K562 (cell line): ENCODE measurements around the gene POMGNT1. TPM values are rescaled to one million over a fixed set of nuclear protein-coding genes. Genes with fewer than 3 reads are reported as not detected.

Source experiments
- CREM ChIP-seq: IDR thresholded peaks from 2 replicates; pipeline ENCODE4 v1.6.1; 2014; ENCODE audit warnings: antibody characterized with exemption, low read depth
- KLF13 ChIP-seq: fragments of 450-650 bp; IDR thresholded peaks from 2 replicates; pipeline ENCODE4 v1.6.1; 2016; ENCODE audit warnings: missing genetic modification characterization, low read depth, mild to moderate bottlenecking, missing compliant biosample characterization, moderate library complexity, borderline replicate concordance
- MAX ChIP-seq: sonication (generic); formaldehyde crosslinking; IDR thresholded peaks from 2 replicates; pipeline ENCODE4 v1.9.0; 2022; ENCODE audit warnings: mild to moderate bottlenecking, missing genetic modification reagents
- MYNN ChIP-seq, 2 experiments: sonication (generic); formaldehyde crosslinking in 1 of 2; IDR thresholded peaks; 2 replicates each; pipeline versions ENCODE4 v1.5.0 to v1.6.1; 2016 to 2020; ENCODE audit warnings: antibody characterized with exemption in 1 of 2, missing genetic modification reagents in 1 of 2
- NRF1 ChIP-seq, 2 experiments: fragments of 450-650 bp; IDR thresholded peaks in 1 of 2; conservative IDR thresholded peaks in 1 of 2; 2 replicates each; pipeline ENCODE4 v1.6.1; 2014; ENCODE audit warnings: mild to moderate bottlenecking in 2 of 2
- PBX2 ChIP-seq, 2 experiments: IDR thresholded peaks in 1 of 2; conservative IDR thresholded peaks in 1 of 2; 2 replicates each; pipeline ENCODE4 v1.6.1; 2016; ENCODE audit warnings: low read depth in 2 of 2, mild to moderate bottlenecking in 1 of 2, missing compliant biosample characterization in 1 of 2, missing genetic modification characterization in 1 of 2, moderate library complexity in 1 of 2
- RAD21 ChIP-seq, 2 experiments: fragments of 250-450 bp in 1 of 2; fragments of 450-650 bp in 1 of 2; sonication (Bioruptor Pico) in 1 of 2; formaldehyde crosslinking in 1 of 2; IDR thresholded peaks in 1 of 2; conservative IDR thresholded peaks in 1 of 2; 2 replicates each; pipeline versions ENCODE4 v1.4.0 to v1.8.0; 2020 to 2022; ENCODE audit warnings: mild to moderate bottlenecking in 2 of 2, moderate library complexity in 1 of 2
- RCOR1 ChIP-seq, 2 experiments: IDR thresholded peaks; 2 replicates each; pipeline ENCODE4 v1.6.1; 2012; ENCODE audit warnings: low read depth in 2 of 2, low read length in 2 of 2, borderline replicate concordance in 1 of 2, improper control_type of control experiment in 1 of 2
- SAFB2 ChIP-seq: fragments of 200-400 bp; formaldehyde crosslinking; IDR thresholded peaks from 2 replicates; pipeline ENCODE4 v1.6.1; 2018; ENCODE audit warnings: borderline replicate concordance, low read length, low read depth, moderate library complexity; ENCODE audit not compliant: severe bottlenecking
- SMARCA5 ChIP-seq: fragments of 450-650 bp; IDR thresholded peaks from 2 replicates; pipeline ENCODE4 v1.6.1; 2016
- SMC3 ChIP-seq: conservative IDR thresholded peaks from 2 replicates; pipeline ENCODE4 v1.6.1; 2011; ENCODE audit warnings: low read depth, low read length, improper control_type of control experiment; ENCODE audit not compliant: insufficient read depth
- VEZF1 ChIP-seq: fragments of 200-800 bp; sonication (Bioruptor generic); IDR thresholded peaks from 2 replicates; pipeline ENCODE4 v1.6.1; 2017; ENCODE audit warnings: missing genetic modification characterization, missing compliant biosample characterization
- YY1 ChIP-seq, 3 experiments: IDR thresholded peaks; 2 replicates each; pipeline ENCODE4 v1.6.1; 2011; ENCODE audit warnings: low read length in 2 of 3, mild to moderate bottlenecking in 2 of 3, moderate library complexity in 2 of 3, borderline replicate concordance in 1 of 3, control low read depth in 1 of 3, low read depth in 1 of 3; ENCODE audit not compliant: insufficient read depth in 3 of 3, insufficient replicate concordance in 2 of 3, control insufficient read depth in 1 of 3, insufficient read length in 1 of 3; ENCODE audit errors: extremely low read depth in 1 of 3
- polyA plus RNA-seq, 8 experiments: library from polyadenylated mRNA; depleted of rRNA in 4 of 8; stranded (reverse) in 5 of 8; unstranded in 3 of 8; fragments of >200 nt; fragmentation: Nextera tagmentation in 2 of 8; fragmentation: Illumina TruSeq in 1 of 8; extraction: Ambion mirVana in 2 of 8; extraction: Trizol in 1 of 8; gene quantifications; 2 replicates each; pipeline versions ENCODE4 v1.2.1 to v1.2.3, GENCODE V29; 2011 to 2014; ENCODE audit warnings: inconsistent platforms in 1 of 8, missing spikeins in 1 of 8
- total RNA-seq, 7 experiments: library from RNA; depleted of rRNA in 6 of 7; stranded (reverse); fragments of >200 nt in 6 of 7; fragmentation: Illumina TruSeq in 2 of 7; extraction: Trizol in 2 of 7; gene quantifications; 2 replicates each; pipeline versions ENCODE4 v1.2.1 to v1.2.3, GENCODE V29; 2011 to 2021; ENCODE audit warnings: low replicate concordance in 1 of 7
- TF ChIP-seq, protein P1 (sequence below), 3 experiments: IDR thresholded peaks in 2 of 3; conservative IDR thresholded peaks in 1 of 3; 2 replicates each; pipeline ENCODE4 v1.5.1; 2011 to 2012; ENCODE audit warnings: low read length in 3 of 3, mild to moderate bottlenecking in 3 of 3, control low read depth in 2 of 3, improper control_type of control experiment in 1 of 3, inconsistent platforms in 1 of 3, low read depth in 1 of 3, mixed read lengths in 1 of 3, moderate library complexity in 1 of 3; ENCODE audit not compliant: insufficient read depth in 2 of 3
- TF ChIP-seq, protein P2 (sequence below), 2 experiments: fragments of 450-650 bp; conservative IDR thresholded peaks; 2 replicates each; pipeline ENCODE4 v1.6.1; 2017; ENCODE audit warnings: mild to moderate bottlenecking in 2 of 2, moderate library complexity in 2 of 2

Gene POMGNT1
- total and polyA plus RNA-seq, 9 of the 15 experiments (the other 6 are each of a cell fraction or from before 2014, with no cell fraction given): 14.1 to 58.9 (median 37.8) TPM

DNA sequence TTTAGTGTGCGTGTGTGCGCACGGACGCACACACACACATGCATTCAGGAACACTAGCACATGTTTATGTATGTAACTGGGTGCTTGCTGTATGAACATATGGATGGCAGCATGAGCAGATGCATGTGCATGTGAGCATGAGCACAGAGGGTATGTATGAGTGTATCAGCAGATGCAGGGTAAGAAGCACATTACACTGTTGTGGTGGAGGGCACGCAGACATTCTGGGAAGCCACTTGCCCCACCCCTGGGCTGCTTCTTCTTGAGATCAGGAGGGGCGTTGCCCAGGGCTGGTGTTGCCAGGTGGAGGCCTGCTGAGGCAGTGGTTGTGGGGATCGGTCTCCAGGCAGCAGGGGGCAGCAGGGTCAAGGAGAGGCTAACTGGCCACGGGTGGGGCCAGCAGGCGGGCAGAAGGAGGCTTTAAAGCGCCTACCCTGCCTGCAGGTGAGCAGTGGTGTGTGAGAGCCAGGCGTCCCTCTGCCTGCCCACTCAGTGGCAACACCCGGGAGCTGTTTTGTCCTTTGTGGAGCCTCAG lies 18.1 kb downstream of the POMGNT1 start (continued):
- peak; percentile 50 for TF ChIP-seq MAX (CRISPR knock-in tag)
- no peak for TF ChIP-seq SAFB2
- TF ChIP-seq RCOR1 (IDR thresholded peaks at IDR 0.05; ENCODE audit: borderline replicate concordance in 1 of 2, low read depth in 2 of 2, low read length in 2 of 2): 0 out of 4 replicates have a peak, but pooled peaks of 1 of the 2 experiments have one; percentile 20
- peak; percentile 75 for TF ChIP-seq SMC3
- TF ChIP-seq, protein P1, sequence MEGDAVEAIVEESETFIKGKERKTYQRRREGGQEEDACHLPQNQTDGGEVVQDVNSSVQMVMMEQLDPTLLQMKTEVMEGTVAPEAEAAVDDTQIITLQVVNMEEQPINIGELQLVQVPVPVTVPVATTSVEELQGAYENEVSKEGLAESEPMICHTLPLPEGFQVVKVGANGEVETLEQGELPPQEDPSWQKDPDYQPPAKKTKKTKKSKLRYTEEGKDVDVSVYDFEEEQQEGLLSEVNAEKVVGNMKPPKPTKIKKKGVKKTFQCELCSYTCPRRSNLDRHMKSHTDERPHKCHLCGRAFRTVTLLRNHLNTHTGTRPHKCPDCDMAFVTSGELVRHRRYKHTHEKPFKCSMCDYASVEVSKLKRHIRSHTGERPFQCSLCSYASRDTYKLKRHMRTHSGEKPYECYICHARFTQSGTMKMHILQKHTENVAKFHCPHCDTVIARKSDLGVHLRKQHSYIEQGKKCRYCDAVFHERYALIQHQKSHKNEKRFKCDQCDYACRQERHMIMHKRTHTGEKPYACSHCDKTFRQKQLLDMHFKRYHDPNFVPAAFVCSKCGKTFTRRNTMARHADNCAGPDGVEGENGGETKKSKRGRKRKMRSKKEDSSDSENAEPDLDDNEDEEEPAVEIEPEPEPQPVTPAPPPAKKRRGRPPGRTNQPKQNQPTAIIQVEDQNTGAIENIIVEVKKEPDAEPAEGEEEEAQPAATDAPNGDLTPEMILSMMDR (IDR thresholded peaks at IDR 0.05 in 2 of 3, conservative IDR thresholded peaks at IDR 0.05 in 1 of 3; ENCODE audit: insufficient read depth in 2 of 3, low read depth in 1 of 3, low read length in 3 of 3): peak; percentile 74 to 86 (median 81)
- TF ChIP-seq VEZF1 (CRISPR knock-in tag): peak; percentile 63
- peak in 1 of 3 experiments; percentile 17 for TF ChIP-seq YY1 (IDR thresholded peaks at IDR 0.05; ENCODE audit: borderline replicate concordance in 1 of 3, control insufficient read depth in 1 of 3, extremely low read depth in 1 of 3, insufficient read depth in 3 of 3, insufficient read length in 1 of 3, insufficient replicate concordance in 2 of 3, low read depth in 1 of 3, low read length in 2 of 3)
- TF ChIP-seq PBX2 (CRISPR knock-in tag; IDR thresholded peaks at IDR 0.05; ENCODE audit: low read depth): no peak
- no peak for TF ChIP-seq PBX2 (tag; conservative IDR thresholded peaks at IDR 0.05; ENCODE audit: low read depth)
- TF ChIP-seq RAD21 (CRISPR knock-in tag; conservative IDR thresholded peaks at IDR 0.05 in 1 of 2, IDR thresholded peaks at IDR 0.05 in 1 of 2): peak; percentile 61 to 78
- TF ChIP-seq, protein P2, sequence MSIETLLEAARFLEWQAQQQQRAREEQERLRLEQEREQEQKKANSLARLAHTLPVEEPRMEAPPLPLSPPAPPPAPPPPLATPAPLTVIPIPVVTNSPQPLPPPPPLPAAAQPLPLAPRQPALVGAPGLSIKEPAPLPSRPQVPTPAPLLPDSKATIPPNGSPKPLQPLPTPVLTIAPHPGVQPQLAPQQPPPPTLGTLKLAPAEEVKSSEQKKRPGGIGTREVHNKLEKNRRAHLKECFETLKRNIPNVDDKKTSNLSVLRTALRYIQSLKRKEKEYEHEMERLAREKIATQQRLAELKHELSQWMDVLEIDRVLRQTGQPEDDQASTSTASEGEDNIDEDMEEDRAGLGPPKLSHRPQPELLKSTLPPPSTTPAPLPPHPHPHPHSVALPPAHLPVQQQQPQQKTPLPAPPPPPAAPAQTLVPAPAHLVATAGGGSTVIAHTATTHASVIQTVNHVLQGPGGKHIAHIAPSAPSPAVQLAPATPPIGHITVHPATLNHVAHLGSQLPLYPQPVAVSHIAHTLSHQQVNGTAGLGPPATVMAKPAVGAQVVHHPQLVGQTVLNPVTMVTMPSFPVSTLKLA (conservative IDR thresholded peaks at IDR 0.05): 0 out of 4 replicates have a peak, but pooled peaks of 1 of the 2 experiments have one; percentile 11
- 0 out of 4 replicates have a peak, but pooled peaks of 1 of the 2 experiments have one; percentile 25 for TF ChIP-seq NRF1 (conservative IDR thresholded peaks at IDR 0.05 in 1 of 2, IDR thresholded peaks at IDR 0.05 in 1 of 2)
- 0 out of 2 replicates have a peak, but pooled peaks have one; percentile 28 for TF ChIP-seq MYNN (IDR thresholded peaks at IDR 0.05)
- no peak for TF ChIP-seq MYNN (CRISPR knock-in tag; IDR thresholded peaks at IDR 0.05)
- peak; percentile 49; the same call in 1 of the 2 replicates for TF ChIP-seq KLF13
- TF ChIP-seq SMARCA5: 0 out of 2 replicates have a peak, but pooled peaks have one; percentile 4
- 0 out of 2 replicates have a peak, but pooled peaks have one; percentile 5 for TF ChIP-seq CREM
